ENCODE results near the gene ABLIM1. TPM values are rescaled to one million over a fixed set of nuclear protein-coding genes. Genes with fewer than 3 reads are reported as not detected.
A peak's percentile ranks its signal among the peaks of the same experiment; 100 is the strongest.

ABLIM1 gene
- total RNA-seq, 6 experiments from 2014 or later: 38.8 to 76.5 (median 50.6) TPM

GRCh38 chr10:114663626-114664025 is 5.6 kb upstream of the ABLIM1 start:
- 34% methylated on average over 6 of the region's 8 CpGs for WGBS (ENCODE audit: insufficient coverage, low coverage, low lambda C conversion rate, missing lambda C conversion rate)
- peak overlapping the region in 2 of 3 donors; percentile 48 to 57 for H3K27ac ChIP-seq
- peak; percentile 35 to 86 (median 71) for ATAC-seq
- H3K4me3 ChIP-seq: no peak overlapping the region
- no peaks in the 10 kb centered on the region for H3K27me3 ChIP-seq
- DNase-seq: peak in 2 of 3 donors; percentile 52 to 60
- H3K4me1 ChIP-seq: peaks cover 0 to 17% (median 9%) of the 10 kb centered on the region in 4 donors
- intact Hi-C loops (cut with DNase I): no loop called here
- no peak for TF ChIP-seq POLR2A (IDR thresholded peaks at IDR 0.05)
- no peaks in the 10 kb centered on the region for H3K36me3 ChIP-seq
- H3K9me3 ChIP-seq: no peaks in the 10 kb centered on the region

GRCh38 chr10:114662646-114663217 is 4.7 kb upstream of the ABLIM1 start:
- no peaks in the 10 kb centered on the region for H3K36me3 ChIP-seq
- ATAC-seq: no peak
- no peaks in the 10 kb centered on the region for H3K9me3 ChIP-seq
- peaks cover 0 to 17% (median 9%) of the 10 kb centered on the region in 4 donors for H3K4me1 ChIP-seq
- DNase-seq: no peak
- 89% methylated on average over 4 of the region's 5 CpGs for WGBS (ENCODE audit: insufficient coverage, low coverage, low lambda C conversion rate, missing lambda C conversion rate)
- no peak overlapping the region for H3K4me3 ChIP-seq
- TF ChIP-seq POLR2A (IDR thresholded peaks at IDR 0.05): no peak
- TF ChIP-seq CTCF (IDR thresholded peaks at IDR 0.05): no peak
- intact Hi-C loops (cut with DNase I): no loop called here
- no peaks in the 10 kb centered on the region for H3K27me3 ChIP-seq
- peak overlapping the region in 1 of 3 donors; percentile 57 for H3K27ac ChIP-seq

GRCh38 chr10:114661212-114661880 is 3.3 kb upstream of the ABLIM1 start:
- WGBS (ENCODE audit: insufficient coverage, low coverage, low lambda C conversion rate, missing lambda C conversion rate): 82% methylated on average over 3 of the region's 3 CpGs
- H3K27ac ChIP-seq: no peak overlapping the region
- H3K4me3 ChIP-seq: no peak overlapping the region
- no peaks in the 10 kb centered on the region for H3K27me3 ChIP-seq
- ATAC-seq: no peak
- TF ChIP-seq POLR2A (IDR thresholded peaks at IDR 0.05) (no peak), CTCF (IDR thresholded peaks at IDR 0.05) (no peak)
- intact Hi-C loops (cut with DNase I): no loop called here
- no peaks in the 10 kb centered on the region for H3K36me3 ChIP-seq
- DNase-seq: no peak
- no peaks in the 10 kb centered on the region for H3K9me3 ChIP-seq
- peaks cover 0 to 17% (median 9%) of the 10 kb centered on the region in 4 donors for H3K4me1 ChIP-seq

- DNase-seq: no peak
- H3K27ac ChIP-seq: no peak overlapping the region
- intact Hi-C loops (cut with DNase I): no loop called here
- no peaks in the 10 kb centered on the region for H3K27me3 ChIP-seq
- no peak for ATAC-seq
- TF ChIP-seq POLR2A (IDR thresholded peaks at IDR 0.05) (no peak), CTCF (IDR thresholded peaks at IDR 0.05) (no peak)
- H3K9me3 ChIP-seq: no peaks in the 10 kb centered on the region
- H3K4me3 ChIP-seq: no peak overlapping the region
- peaks cover 0 to 24% (median 14%) of the 10 kb centered on the region in 4 donors for H3K4me1 ChIP-seq
- H3K36me3 ChIP-seq: no peaks in the 10 kb centered on the region
- WGBS (ENCODE audit: insufficient coverage, low coverage, low lambda C conversion rate, missing lambda C conversion rate): 93% methylated on average over 3 of the region's 7 CpGs
Measured at GRCh38 chr10:114655671-114656070, 2.4 kb downstream of the ABLIM1 start.

GRCh38 chr10:114654822-114655575 is 3.1 kb downstream of the ABLIM1 start:
- H3K36me3 ChIP-seq: no peaks in the 10 kb centered on the region
- TF ChIP-seq CTCF (IDR thresholded peaks at IDR 0.05): no peak
- TF ChIP-seq POLR2A (IDR thresholded peaks at IDR 0.05): no peak
- 65% methylated on average over 2 of the region's 3 CpGs for WGBS (ENCODE audit: insufficient coverage, low coverage, low lambda C conversion rate, missing lambda C conversion rate)
- no peaks in the 10 kb centered on the region for H3K9me3 ChIP-seq
- H3K27ac ChIP-seq: no peak overlapping the region
- DNase-seq (no peak), ATAC-seq (peak in 1 of 4 donors; percentile 44)
- H3K27me3 ChIP-seq: no peaks in the 10 kb centered on the region
- intact Hi-C loops (cut with DNase I): no loop called here
- H3K4me3 ChIP-seq: no peak overlapping the region
- peaks cover 0 to 30% (median 15%) of the 10 kb centered on the region in 4 donors for H3K4me1 ChIP-seq
